HG03432 (cell line): ENCODE results near the gene CALCB.

Experiments
- ATAC-seq: cut with Tn5 transposase; IDR thresholded peaks from one replicate; pipeline ENCODE4 v1.9.1; 2021; ENCODE audit warnings: mild to moderate bottlenecking, moderate library complexity; ENCODE audit not compliant: unreplicated experiment

Gene CALCB

GRCh38 chr11:15117751-15118150, 44.4 kb downstream of the CALCB start:
- no peak for ATAC-seq

GRCh38 chr11:15118431-15118830, 45.0 kb downstream of the CALCB start:
- peak; percentile 33 for ATAC-seq

GRCh38 chr11:15119352-15119751, 46.0 kb downstream of the CALCB start:
- ATAC-seq: no peak

- no peak for ATAC-seq
Observed at GRCh38 chr11:15119826-15120225, 46.4 kb downstream of the CALCB start.

GRCh38 chr11:15123849-15124248, 50.5 kb downstream of the CALCB start:
- no peak for ATAC-seq

GRCh38 chr11:15124528-15124927, 51.1 kb downstream of the CALCB start:
- ATAC-seq: no peak

- no peak for ATAC-seq
Observed at GRCh38 chr11:15127341-15127740, 53.9 kb downstream of the CALCB start.
